T-helper 22 cell (primary cell): ENCODE data around the gene RNF115.
"Not testable (repeated sequence)": the region's sequence is repeated elsewhere in the genome, so short reads cannot be mapped to it uniquely, and the experiment has no call there.

Experiments
- DNase-seq: peaks from one replicate; pipeline ENCODE4 v3.0.0-alpha.2; 2020; ENCODE audit warnings: low read depth

Gene RNF115

DNA sequence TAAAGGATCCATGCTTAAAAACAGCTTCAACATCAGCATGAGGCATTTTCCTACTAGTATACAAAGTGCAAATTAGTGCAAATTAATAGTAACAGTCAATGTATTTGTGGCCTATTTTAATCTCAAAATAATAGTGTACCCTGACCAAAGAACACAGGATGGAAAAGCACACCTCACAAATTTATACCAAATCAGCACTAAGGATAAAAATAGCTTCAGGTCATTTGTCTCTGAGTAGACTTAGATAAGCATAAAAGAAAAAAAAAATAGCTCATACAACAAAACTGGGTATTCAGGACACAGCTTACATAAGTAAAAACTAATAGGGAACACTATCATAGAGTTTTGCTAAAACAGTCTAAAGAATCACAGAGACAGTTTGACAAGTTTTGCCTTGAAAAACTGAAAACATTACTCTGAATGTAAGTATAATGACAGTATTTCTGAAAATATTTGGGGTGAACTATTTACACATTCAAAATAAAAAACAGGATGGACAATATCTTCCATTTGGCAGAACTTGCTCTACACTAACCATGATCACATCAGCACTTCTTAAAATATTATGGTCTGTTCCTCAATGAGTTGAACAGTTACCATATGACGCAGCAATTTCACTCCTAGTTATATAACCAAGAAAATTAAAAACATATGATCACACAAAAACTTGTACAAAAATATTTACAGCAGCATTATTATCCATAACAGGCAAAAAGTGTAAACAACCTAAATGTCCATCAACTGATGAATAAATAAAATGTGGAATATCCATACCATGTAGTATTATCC lies 46.3 kb downstream of the RNF115 start:
- no peak for DNase-seq

GRCh38 chr1:145773423-145773822 lies 50.5 kb downstream of the RNF115 start:
- no peak for DNase-seq

DNA sequence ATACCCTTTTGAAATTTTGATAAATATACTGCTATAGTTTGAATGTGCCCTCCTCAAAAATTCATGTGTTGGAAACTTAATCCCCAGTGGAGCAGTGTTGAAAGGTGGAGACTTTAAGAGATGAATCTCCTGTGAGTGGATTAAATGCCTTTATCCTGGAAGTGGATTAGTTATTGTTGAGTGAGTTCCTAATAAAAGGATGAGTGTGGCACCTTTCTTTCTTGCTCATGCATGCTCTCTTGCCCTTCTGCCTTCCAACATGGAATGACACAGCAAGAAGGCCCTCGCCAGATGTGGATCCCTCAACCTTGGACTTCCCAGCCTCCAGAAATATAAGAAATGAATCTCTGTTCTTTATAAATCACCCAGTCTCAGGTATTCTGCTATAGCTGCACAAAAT lies 52.8 kb downstream of the RNF115 start:
- DNase-seq = no peak

DNA sequence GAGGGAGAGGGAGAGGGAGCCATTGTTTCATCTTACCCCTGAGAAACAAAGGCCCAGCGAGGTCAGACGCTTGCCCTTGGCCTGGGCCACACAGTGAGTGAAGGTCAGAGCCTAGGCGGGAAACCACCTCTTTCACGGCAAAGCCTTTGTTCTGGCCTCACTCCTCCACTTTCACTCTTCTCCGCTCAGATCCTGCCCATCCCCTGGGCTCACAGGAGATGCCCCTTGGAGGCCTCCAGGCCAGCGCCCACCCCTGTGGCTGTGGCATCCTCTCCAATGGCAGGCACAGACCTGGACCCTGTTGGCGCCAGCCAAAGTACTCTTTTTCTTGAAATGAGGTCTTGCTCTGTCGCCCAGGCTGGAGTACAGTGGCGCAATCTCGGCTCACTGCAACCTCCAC lies 55.9 kb downstream of the RNF115 start:
- not testable (repeated sequence) for DNase-seq

GRCh38 chr1:145766926-145767325 lies 57.0 kb downstream of the RNF115 start:
- DNase-seq = not testable (repeated sequence)

DNA sequence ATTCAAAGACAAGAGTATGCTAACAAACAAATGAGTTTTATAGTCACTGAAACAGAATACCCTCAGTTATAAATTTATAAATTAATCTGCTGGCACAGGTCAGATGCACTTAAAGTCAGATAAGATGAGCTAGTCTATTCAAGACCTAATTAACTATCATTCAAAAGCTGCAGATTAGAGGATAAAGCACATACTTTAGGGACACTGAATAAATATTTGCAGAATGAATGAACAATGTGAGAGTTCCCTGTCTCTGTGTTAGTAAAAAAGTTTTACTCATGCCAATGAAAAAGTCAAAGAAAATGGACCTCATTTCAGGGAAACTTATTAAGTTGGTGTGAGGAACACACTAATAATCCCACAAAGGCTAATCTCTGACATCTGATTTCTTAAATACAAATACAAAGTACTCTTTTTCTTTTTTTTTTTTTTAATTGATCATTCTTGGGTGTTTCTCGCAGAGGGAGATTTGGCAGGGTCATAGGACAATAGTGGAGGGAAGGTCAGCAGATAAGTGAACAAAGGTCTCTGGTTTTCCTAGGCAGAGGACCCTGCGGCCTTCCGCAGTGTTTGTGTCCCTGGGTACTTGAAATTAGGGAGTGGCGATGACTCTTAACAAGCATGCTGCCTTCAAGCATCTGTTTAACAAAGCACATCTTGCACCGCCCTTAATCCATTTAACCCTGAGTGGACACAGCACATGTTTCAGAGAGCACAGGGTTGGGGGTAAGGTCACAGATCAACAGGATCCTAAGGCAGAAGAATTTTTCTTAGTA lies 58.1 kb downstream of the RNF115 start:
- DNase-seq = not testable (repeated sequence)

DNA sequence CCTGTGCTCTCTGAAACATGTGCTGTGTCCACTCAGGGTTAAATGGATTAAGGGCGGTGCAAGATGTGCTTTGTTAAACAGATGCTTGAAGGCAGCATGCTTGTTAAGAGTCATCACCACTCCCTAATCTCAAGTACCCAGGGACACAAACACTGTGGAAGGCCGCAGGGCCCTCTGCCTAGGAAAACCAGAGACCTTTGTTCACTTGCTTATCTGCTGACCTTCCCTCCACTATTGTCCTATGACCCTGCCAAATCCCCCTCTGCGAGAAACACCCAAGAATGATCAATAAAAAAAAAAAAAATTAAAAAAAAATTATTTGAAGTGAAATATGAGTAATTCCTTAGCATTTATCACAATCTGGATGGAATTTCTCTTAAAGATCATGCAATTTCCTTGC lies 58.8 kb downstream of the RNF115 start:
- not testable (repeated sequence) for DNase-seq

- DNase-seq = not testable (repeated sequence)
Observed at GRCh38 chr1:145764231-145764940, 59.5 kb downstream of the RNF115 start.

DNA sequence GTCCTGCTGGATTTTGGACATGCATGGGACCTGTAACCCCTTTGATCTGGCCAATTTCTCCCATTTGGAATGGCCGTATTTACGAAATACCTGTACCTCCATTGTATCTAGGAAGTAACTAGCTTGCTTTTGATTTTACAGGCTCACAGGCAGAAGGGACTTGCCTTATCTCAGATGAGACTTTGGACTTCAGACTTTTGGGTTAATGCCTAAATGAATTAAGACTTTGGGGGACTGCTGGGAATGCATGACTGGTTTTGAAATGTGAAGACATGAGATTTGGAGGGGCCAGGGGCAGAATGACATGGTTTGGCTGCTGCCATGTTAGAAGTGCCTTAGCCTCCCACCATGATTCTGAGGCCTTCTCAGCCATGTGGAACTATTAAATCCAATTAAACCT lies 61.9 kb downstream of the RNF115 start:
- not testable (repeated sequence) for DNase-seq

- DNase-seq = not testable (repeated sequence)
Observed at GRCh38 chr1:145761498-145761897, 62.4 kb downstream of the RNF115 start.

DNA sequence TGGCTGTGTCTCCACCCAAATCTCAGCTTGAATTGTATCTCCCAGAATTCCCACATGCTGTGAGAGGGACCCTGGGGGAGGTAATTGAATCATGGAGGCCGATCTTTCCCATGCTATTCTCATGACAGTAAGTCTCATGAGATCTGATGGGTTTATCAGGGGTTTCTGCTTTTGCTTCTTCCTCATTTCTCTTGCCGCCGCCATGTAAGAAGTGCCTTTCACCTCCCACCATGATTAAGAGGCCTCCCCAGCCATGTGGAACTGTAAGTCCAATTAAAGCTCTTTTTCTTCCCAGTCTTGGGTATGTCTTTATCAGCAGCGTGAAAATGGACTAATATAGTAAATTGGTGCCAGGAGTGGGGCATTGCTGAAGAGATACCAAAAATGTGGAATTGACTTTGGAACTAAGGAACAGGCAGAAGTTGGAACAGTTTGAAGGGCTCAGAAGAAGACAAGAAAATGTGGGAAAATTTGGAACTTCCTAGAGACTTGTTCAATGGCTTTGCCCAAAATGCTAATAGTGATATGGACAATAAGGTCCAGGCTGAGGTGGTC lies 63.4 kb downstream of the RNF115 start:
- DNase-seq = not testable (repeated sequence)

- DNase-seq = no peak
Observed at GRCh38 chr1:145759721-145760120, 64.2 kb downstream of the RNF115 start.

DNA sequence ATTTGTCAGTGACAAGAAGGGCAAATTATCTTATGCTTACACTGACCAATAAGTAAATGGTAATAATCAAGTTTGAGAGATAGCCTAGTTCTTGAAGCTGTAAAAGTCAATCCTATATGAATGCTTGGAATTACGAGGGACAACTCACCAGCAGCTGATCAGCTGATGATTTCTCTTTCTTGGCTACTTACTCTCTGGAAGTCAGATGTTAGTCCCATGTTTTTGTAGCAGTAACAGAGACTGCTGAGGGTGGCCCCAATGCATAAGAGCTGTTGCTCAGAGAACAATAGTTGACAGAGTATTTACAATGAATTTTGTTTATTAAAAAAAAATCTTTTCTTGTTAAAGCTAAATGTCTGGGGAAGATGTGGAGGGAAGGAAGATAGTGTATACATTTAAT lies 65.3 kb downstream of the RNF115 start:
- no peak for DNase-seq

GRCh38 chr1:145758116-145758515 lies 65.8 kb downstream of the RNF115 start:
- no peak for DNase-seq

GRCh38 chr1:145757420-145757819 lies 66.5 kb downstream of the RNF115 start:
- DNase-seq = no peak

DNA sequence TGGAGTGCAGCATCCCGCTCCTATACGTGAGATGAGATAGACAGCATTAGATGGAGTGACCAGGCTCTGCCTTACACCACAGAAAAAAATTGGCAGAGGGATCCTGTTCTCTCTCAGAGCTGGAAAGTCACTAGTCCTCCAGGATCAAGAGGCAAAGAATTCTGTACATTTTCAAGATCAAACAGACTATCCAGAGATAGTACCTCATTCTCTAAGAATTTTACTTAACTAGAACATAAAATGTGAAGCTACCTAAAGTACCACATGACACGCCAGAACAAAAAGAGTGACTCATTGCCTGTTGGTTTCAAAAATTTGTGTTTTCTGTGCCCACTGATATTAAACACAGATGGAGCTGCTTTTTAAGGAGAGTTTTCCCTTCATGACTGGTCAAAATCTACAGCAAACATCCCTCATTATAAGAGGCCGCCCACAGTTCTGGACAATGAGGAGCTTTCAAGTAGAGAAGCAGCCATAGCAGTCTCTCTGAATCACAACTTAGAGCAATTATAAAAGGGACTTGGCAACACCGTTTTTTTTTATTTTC lies 72.3 kb downstream of the RNF115 start:
- no peak for DNase-seq

DNA sequence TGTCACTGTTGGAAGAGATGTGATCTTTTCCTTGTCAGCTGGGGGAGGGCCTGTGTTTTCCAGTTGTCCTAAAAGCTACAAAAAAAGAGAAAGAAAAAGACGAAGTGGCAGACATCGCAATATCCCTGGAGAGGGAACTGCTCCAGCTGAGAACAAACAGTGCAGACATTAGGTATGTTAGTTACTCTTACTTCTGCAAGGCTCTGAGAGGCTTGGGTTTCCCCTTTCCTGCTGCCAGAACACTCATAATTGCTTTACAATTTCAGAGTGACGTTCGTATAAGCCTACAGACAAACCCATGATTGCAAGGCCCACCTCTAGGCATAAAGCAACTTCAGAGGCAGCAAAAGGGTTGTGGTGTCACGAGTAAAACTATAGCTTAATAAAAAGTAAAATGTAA lies 73.5 kb downstream of the RNF115 start:
- DNase-seq = no peak

GRCh38 chr1:145747398-145748247 lies 76.3 kb downstream of the RNF115 start:
- DNase-seq = no peak

DNA sequence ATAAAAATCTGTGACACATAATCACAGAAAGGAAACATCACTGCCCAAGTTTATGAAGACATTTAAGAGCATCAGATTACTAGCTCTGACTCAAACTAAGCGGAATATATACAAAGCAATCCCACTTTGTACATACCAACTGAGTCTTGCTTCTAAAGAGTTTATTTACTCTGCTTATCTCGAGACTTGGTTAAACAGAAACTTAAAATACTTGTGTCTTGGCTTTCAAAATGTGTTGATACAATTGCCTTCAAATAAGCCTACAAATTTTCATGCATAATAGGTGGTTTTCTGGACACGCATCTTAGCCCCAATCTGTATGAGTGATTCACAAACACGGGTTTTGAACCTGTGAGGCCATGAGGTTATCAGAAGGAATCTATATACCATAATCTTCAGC lies 83.6 kb downstream of the RNF115 start:
- no peak for DNase-seq

DNA sequence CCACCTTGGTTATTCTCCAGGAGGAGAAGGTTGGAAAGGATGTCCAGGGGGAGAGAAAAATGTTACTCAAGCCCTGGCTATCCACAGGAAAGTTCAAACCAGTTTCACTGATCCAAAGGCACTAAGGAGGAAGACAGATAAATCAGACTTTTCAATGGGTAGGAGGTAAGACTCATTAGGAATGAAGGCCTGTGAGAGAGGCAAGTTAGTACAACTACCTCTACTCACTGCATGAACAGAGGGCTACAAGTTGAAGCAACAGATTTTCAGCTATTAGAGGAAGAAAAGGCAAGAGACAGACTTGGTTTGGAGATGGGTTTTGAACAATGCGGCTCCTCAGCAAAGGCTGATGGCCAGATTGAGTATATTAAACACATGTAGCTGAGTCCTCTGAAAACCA lies 87.7 kb downstream of the RNF115 start:
- no peak for DNase-seq

DNA sequence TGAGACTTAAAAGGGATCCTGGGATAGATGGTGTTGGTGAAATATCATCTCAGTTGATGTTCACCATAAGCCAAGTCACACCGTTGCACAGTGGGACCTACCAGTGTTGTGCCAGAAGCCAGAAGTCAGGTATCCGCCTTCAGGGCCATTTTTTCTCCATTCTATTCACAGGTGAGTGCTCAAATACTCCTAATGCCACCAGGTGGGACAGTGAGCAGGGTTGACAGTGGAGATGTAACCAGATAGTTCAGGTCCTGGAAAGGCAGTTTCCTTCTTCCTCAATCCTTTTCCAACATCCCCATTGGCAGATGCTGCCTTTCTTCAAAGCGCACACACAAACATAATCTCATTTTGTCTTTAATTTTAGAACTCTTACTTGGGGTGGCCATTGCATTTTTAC lies 93.0 kb downstream of the RNF115 start:
- no peak for DNase-seq
